Ectodermal cell (in vitro differentiated cells): ENCODE measurements around the gene SPECC1L.

Experiments
- H3K27ac ChIP-seq: 2 replicates; pipeline ENCODE4 v1.7.0; 2013; ENCODE audit warnings: mild to moderate bottlenecking, low read depth, low read length; ENCODE audit not compliant: insufficient read depth, poor library complexity, severe bottlenecking
- H3K27me3 ChIP-seq: 2 replicates; pipeline ENCODE4 v1.7.0; 2013; ENCODE audit warnings: mild to moderate bottlenecking, low read length; ENCODE audit not compliant: insufficient read depth, control insufficient read depth, poor library complexity, severe bottlenecking
- H3K36me3 ChIP-seq: one replicate; pipeline ENCODE4 v1.7.0; 2013; ENCODE audit warnings: low read length; ENCODE audit not compliant: control insufficient read depth, insufficient read depth
- H3K4me1 ChIP-seq: one replicate; pipeline ENCODE4 v1.7.0; 2013; ENCODE audit warnings: low read length; ENCODE audit not compliant: control insufficient read depth, insufficient read depth
- H3K4me3 ChIP-seq: 2 replicates; pipeline ENCODE4 v1.7.0; 2013; ENCODE audit warnings: low read depth, low read length, control low read depth; ENCODE audit not compliant: insufficient read depth
- H3K9me3 ChIP-seq: 2 replicates; pipeline ENCODE4 v1.7.0; 2013; ENCODE audit warnings: mild to moderate bottlenecking, low read length, moderate library complexity; ENCODE audit not compliant: control insufficient read depth
- WGBS, 2 experiments: methylation state at CpG; one replicate each; pipeline ENCODE4 v1.1.7; 2013; ENCODE audit warnings: missing lambda C conversion rate in 2 of 2; 5-methylcytosine and 5-hydroxymethylcytosine counted together

The SPECC1L gene

DNA sequence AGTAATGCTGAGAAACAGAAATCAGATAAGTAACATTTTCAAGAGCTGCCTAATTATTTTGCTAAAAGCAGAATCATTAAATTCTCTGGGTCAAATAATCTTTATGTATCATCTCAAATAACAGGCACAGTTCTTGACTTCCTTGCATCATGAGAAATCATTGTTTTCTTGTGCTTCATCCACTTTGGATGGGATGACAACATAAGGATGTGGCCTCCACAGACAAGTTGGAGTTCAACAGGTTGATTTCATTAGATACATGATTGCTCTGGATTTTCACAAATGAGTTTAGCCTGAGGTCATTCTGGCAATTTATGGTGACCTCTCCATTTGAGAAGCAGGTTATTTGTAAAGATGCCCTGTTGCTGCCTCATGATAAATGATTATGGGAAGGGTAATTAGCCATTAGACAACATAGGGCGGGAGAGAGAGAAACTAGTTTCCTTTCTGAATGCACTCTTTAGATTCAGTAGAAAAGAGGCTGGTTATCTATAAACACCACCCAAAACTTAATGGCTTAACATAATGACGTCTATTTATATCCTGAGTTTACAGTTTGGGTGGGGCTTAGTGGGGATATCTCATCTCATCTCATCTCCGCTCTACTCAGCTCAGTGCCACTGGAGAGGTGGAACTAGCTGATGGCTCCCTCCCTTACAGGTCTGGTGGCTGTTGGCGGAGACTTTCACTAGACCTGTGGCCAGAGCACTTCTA, 121.7 kb downstream of the SPECC1L start:
- H3K4me1 ChIP-seq = no peaks in the 10 kb centered on the region
- no peak overlapping the region for H3K4me3 ChIP-seq
- no peaks in the 10 kb centered on the region for H3K27me3 ChIP-seq
- 93 to 94% methylated on average over 4 of the region's 4 CpGs for WGBS, 2 experiments
- H3K36me3 ChIP-seq = peaks cover 3% of the 10 kb centered on the region
- H3K9me3 ChIP-seq = no peaks in the 10 kb centered on the region
- H3K27ac ChIP-seq = no peak overlapping the region

DNA sequence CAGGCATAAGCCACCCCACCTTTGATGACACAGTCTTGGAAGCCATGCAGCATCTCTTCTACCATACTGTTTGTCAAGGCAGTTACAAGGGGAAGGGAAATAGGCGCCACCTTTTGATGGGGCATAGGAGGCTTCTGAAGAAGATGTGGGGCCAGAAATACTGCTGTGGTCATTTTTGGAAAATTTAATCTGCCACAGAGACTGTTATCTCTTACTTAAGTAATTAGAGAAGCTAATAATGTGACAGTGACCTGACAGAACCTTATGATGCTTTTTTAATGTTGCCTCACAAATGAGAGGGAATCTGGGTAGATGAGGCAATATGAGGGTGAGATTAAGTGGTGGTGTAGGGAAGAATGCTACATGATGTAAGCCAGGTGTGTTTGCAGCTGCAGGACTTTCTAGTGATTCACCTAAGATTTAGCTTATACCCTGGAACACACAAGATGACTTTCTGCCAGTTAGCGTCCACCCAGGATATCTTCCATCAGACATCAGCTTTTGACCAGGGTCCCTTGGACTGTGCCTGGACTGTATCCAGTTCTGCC, 122.5 kb downstream of the SPECC1L start:
- H3K36me3 ChIP-seq = peaks cover 3% of the 10 kb centered on the region
- no peak overlapping the region for H3K4me3 ChIP-seq
- H3K27ac ChIP-seq = no peak overlapping the region
- no peaks in the 10 kb centered on the region for H3K27me3 ChIP-seq
- 96% methylated on average over 2 of the region's 2 CpGs for WGBS, 2 experiments
- H3K4me1 ChIP-seq = no peaks in the 10 kb centered on the region
- H3K9me3 ChIP-seq = no peaks in the 10 kb centered on the region

DNA sequence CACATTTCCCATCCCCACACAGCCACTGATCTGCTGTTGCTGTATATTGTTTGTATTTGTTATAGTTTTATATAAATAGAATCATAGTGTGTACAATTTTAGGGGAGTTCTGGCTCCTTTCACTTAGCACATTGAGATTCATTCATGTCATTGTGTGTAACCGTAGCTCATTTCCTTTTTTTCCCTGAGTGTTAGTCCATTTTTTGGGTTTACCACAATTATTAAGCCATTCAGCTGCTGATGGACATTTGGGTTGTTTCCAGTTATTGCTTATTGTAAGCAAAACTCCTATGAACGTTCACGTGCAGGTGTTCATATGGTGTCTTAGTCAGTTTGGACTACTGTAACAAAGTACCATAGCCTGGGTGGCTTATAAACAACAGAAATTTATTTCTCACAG, 123.2 kb downstream of the SPECC1L start:
- Histone ChIP-seq H3K27ac (no peak overlapping the region), H3K27me3 (no peaks in the 10 kb centered on the region), H3K4me1 (no peaks in the 10 kb centered on the region), H3K36me3 (peaks cover 3% of the 10 kb centered on the region), H3K9me3 (no peaks in the 10 kb centered on the region), H3K4me3 (no peak overlapping the region)
- WGBS, 2 experiments = 95 to 98% methylated on average over 3 of the region's 3 CpGs

DNA sequence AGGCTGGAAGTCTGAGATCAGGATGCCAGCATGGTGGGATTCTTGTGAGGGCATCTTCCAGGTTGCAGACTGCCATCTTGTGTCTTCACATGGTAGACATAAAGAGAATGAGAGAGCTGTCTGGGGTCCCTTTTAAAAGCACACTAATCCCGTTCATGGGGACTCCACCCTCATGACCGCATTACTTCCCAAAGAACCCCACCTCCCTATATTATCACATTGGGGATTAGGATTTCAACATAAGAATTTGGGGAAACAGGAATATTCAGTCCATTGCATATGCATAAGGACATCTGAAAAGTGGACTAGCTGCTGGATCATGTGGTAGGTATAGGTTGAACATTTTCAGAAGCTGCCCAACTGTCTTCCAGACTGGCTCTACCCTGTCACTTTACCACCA, 123.6 kb downstream of the SPECC1L start:
- no peaks in the 10 kb centered on the region for H3K4me1 ChIP-seq
- H3K27me3 ChIP-seq = no peaks in the 10 kb centered on the region
- no peak overlapping the region for H3K27ac ChIP-seq
- WGBS, 2 experiments = 65 to 80% methylated on average over 1 to 2 of the region's 2 CpGs
- no peaks in the 10 kb centered on the region for H3K9me3 ChIP-seq
- no peak overlapping the region for H3K4me3 ChIP-seq
- H3K36me3 ChIP-seq = peaks cover 3% of the 10 kb centered on the region

DNA sequence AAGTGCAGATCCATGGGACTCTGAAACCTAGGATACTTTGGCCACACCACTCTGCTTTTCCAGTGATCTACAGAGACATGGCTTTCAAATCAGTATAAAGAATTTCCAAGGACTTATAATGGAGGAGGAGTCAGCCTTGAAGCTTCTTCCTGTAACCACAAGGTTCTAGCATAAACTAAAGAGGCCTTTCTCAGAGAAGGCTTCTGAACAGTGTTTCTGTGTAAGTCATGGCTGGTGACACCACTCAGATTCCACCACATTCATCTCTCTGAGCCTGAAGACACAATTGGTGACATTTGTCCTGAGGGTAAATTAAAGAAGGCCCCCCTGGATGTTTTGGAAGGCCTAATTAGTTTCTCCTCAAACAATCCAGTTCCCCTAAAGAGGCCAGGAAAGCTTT, 127.8 kb downstream of the SPECC1L start:
- Histone ChIP-seq H3K9me3 (no peaks in the 10 kb centered on the region), H3K27ac (no peak overlapping the region), H3K4me1 (no peaks in the 10 kb centered on the region), H3K4me3 (no peak overlapping the region), H3K27me3 (no peaks in the 10 kb centered on the region), H3K36me3 (peaks cover 3% of the 10 kb centered on the region)

DNA sequence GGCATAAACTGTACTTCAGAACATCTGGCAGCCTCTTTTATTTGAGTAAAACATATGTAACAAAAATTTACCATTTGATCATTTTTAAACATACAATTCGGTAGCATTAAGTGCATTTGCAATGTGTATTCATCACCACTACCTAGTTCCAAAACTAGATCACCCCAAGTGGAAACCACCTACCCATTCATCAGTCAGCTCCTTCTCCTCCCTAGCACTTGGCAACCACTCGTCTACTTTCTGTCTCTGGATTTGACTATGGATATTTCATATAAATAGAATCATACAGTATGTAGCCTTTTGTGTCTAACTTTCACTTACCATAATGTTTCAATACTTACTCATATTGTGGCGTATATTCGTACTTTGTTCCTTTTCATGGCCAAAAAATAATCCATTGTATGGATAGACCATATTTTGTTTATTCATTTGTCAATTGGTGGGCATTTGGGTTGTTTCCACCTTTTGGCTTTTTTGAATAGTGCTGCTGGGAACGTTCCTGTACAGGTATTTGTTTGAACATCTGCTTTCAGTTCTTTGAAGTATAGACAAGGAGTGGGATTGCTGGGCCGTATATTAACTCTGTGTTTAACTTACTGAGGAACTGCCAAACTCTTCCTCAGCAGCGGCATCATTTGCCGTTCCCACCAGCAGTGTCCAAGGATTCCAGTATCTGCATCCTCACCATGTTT, 129.5 kb downstream of the SPECC1L start:
- H3K27ac ChIP-seq = no peak overlapping the region
- no peaks in the 10 kb centered on the region for H3K9me3 ChIP-seq
- H3K36me3 ChIP-seq = peaks cover 3% of the 10 kb centered on the region
- 92 to 96% methylated on average over 8 of the region's 8 CpGs for WGBS, 2 experiments
- no peaks in the 10 kb centered on the region for H3K27me3 ChIP-seq
- H3K4me1 ChIP-seq = no peaks in the 10 kb centered on the region
- no peak overlapping the region for H3K4me3 ChIP-seq

DNA sequence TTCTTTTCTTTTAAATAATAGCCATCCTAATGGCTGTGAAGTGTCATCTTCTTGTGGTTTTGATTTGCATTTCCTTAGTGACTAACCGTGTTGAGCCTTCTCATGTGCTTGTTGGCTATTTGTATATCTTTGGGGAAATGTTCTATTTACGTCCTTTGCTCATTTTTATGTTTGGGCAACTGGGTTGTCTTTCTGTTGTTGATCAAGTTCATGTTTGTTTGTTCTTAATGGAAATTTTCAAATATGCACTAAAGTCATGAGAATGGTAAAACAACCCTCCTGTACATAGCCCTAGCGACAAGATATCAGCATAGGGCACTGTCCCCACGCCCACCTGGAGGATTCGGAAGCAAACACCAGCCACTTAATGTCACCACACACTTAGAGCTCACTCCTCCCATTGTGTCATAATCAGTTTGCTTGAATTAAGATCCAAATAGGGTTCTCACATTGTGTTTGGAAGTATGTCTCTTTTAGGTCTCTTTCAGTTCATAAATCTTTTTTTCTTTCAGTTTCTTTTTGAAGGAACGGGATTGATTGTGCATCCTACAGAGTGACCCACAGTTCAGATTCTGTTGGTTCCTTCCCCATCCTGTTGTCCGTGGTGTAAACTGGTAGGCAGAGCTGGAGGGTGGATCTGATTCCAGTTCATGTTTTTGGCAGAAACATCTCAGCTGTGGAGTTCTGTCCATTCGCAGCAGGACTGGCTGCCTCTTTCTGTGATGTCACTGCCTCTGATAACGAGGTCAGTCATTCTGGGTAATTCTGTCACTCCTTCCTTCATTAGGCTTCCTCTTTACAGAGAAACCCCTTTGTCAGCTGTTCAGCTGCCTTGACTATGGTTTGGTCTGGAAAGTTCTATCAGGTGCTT, 130.3 kb downstream of the SPECC1L start:
- no peaks in the 10 kb centered on the region for H3K9me3 ChIP-seq
- H3K27ac ChIP-seq = no peak overlapping the region
- H3K4me3 ChIP-seq = no peak overlapping the region
- H3K4me1 ChIP-seq = no peaks in the 10 kb centered on the region
- no peaks in the 10 kb centered on the region for H3K27me3 ChIP-seq
- WGBS, 2 experiments = 93% methylated on average over 9 of the region's 9 CpGs
- H3K36me3 ChIP-seq = peaks cover 1% of the 10 kb centered on the region

DNA sequence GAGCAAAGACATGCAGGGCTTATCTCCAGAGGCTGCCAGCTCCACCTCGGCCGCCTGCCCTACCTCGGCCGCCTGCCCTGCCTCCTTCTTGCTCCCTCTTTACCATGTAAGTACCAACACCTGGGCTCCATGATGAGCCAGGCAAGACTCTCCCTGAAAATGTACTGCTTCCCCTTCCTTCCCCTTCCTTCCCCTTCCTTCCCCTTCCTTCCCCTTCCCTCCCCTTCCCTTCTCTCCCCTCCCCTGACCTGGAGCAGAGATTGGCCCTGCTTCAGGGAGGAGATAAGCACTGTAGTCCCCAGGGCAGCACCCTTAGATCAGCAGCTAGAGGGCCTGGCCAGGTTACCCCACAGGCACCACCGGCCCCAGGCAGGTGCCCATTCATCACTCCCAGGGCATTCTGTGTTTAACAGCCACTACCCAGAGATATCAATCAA, 131.3 kb downstream of the SPECC1L start:
- H3K36me3 ChIP-seq = no peaks in the 10 kb centered on the region
- H3K4me1 ChIP-seq = no peaks in the 10 kb centered on the region
- H3K27me3 ChIP-seq = no peaks in the 10 kb centered on the region
- no peak overlapping the region for H3K4me3 ChIP-seq
- 93 to 98% methylated on average over 5 of the region's 5 CpGs for WGBS, 2 experiments
- H3K27ac ChIP-seq = no peak overlapping the region
- no peaks in the 10 kb centered on the region for H3K9me3 ChIP-seq

DNA sequence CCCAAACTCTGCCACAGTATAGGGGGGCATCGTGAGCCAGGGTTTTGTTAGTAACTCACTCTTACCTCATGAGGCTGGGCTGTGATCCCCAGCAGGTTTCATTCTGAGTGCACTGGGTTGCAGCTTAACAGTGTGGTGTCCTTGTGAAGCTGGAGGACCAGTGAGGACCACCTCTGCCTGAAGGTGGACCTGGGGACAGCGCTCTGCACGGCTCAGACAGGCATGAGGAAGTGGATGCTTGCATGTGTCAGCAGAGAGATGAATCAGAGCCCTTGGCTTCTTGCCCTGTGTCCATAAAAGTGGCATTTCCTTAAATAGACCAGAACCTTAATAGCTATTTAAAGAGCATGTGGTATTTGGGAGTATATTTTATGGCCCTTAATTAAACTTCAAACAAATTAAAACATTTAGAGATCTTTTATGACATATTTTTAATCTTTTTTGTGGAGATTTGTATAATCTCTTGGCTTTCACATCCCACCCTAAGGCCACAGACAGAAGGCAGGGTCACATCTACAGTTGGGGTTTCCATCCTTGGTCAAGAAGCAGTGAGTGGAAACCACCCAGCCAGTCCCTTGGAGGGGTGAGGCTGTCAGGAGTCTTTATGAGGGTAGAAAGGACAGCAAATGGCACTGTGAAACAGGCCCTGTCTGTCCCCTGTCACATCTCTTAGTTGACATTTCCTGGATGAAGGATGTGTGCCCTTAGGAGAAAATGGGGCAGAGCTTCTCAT, 132.0 kb downstream of the SPECC1L start:
- H3K9me3 ChIP-seq = no peaks in the 10 kb centered on the region
- no peaks in the 10 kb centered on the region for H3K4me1 ChIP-seq
- no peaks in the 10 kb centered on the region for H3K36me3 ChIP-seq
- no peak overlapping the region for H3K27ac ChIP-seq
- H3K4me3 ChIP-seq = no peak overlapping the region
- 94 to 96% methylated on average over 3 of the region's 3 CpGs for WGBS, 2 experiments
- no peaks in the 10 kb centered on the region for H3K27me3 ChIP-seq
